ENCODE results near the gene PRR36. TPM values are rescaled to one million over a fixed set of nuclear protein-coding genes. Genes with fewer than 3 reads are reported as not detected.

Gene PRR36
- total RNA-seq, 1 experiment from 2014 or later: 21.9 TPM

GRCh38 chr19:7922836-7923195 is 48.6 kb upstream of the PRR36 start:
- no peak for TF ChIP-seq MXD4 (CRISPR knock-in tag; IDR thresholded peaks at IDR 0.05; ENCODE audit: borderline replicate concordance)
- peaks cover 9% of the 10 kb centered on the region for H3K4me1 Mint-ChIP-seq
- DNase-seq (ENCODE audit: low spot score) (no peak), ATAC-seq (no peak)
- H3K36me3 Mint-ChIP-seq: no peaks in the 10 kb centered on the region
- no peaks in the 10 kb centered on the region for H3K9me3 Mint-ChIP-seq
- ChIA-PET POLR2A (interaction anchor here (1.3 kb wide), 1 partner anchor 65 kb away, joined by 4 read pairs; no protein-coding TSS in a partner anchor), CTCF (interaction anchor here (1.2 to 4.0 kb wide), 6 partner anchors 19 to 79 kb away, joined by 5 to 92 read pairs (median 12); partner anchors contain the start of genes LRRC8E, MAP2K7 and TIMM44)
- no peak overlapping the region for H3K27ac Mint-ChIP-seq
- H3K4me3 Mint-ChIP-seq: no peak overlapping the region
- H3K27me3 Mint-ChIP-seq (ENCODE audit: low read depth): peaks cover 24% of the 10 kb centered on the region

- Mint-ChIP-seq H3K27me3 (ENCODE audit: low read depth) (peaks cover 28% of the 10 kb centered on the region), H3K4me3 (no peak overlapping the region), H3K27ac (no peak overlapping the region), H3K9me3 (no peaks in the 10 kb centered on the region), H3K36me3 (no peaks in the 10 kb centered on the region), H3K4me1 (peaks cover 9% of the 10 kb centered on the region)
- DNase-seq (ENCODE audit: low spot score) (no peak), ATAC-seq (no peak)
- no peak for TF ChIP-seq OVOL2 (CRISPR knock-in tag; IDR thresholded peaks at IDR 0.05; ENCODE audit: borderline replicate concordance)
- no peak for TF ChIP-seq E2F5 (CRISPR knock-in tag; IDR thresholded peaks at IDR 0.05)
- TF ChIP-seq ATF3 (CRISPR knock-in tag; conservative IDR thresholded peaks at IDR 0.05): no peak
- no peak for TF ChIP-seq NFYB (CRISPR knock-in tag; conservative IDR thresholded peaks at IDR 0.05; ENCODE audit: low read depth)
- 0 out of 2 replicates have a peak, but pooled peaks have one; percentile 16 for TF ChIP-seq FOXP1 (CRISPR knock-in tag; IDR thresholded peaks at IDR 0.05; ENCODE audit: borderline replicate concordance)
- ChIA-PET CTCF (interaction anchor here (0.7 to 7.2 kb wide), 11 partner anchors 8 to 80 kb away, joined by 3 to 92 read pairs (median 14); partner anchors contain the start of genes LRRC8E, MAP2K7 and TIMM44), POLR2A (interaction anchor here (0.6 to 1.3 kb wide), 4 partner anchors 47 to 339 kb away, joined by 3 to 4 read pairs (median 4); no protein-coding TSS in a partner anchor)
Observed at GRCh38 chr19:7921967-7922835, 48.0 kb upstream of the PRR36 start.

- H3K27ac Mint-ChIP-seq: 0 out of 2 replicates have a peak overlapping the region, but pooled peaks have one; percentile 71
- CTCF ChIA-PET: interaction anchor here (0.9 to 7.2 kb wide), 16 partner anchors 8 to 240 kb away, joined by 4 to 92 read pairs (median 16); partner anchors contain the start of genes LRRC8E, MAP2K7, TIMM44 and TRAPPC5
- no peak for DNase-seq (ENCODE audit: low spot score)
- H3K4me1 Mint-ChIP-seq: peaks cover 7% of the 10 kb centered on the region
- no peaks in the 10 kb centered on the region for H3K9me3 Mint-ChIP-seq
- H3K36me3 Mint-ChIP-seq: no peaks in the 10 kb centered on the region
- TF ChIP-seq TP53 (CRISPR knock-in tag; IDR thresholded peaks at IDR 0.05) (no peak), PRDM15 (CRISPR knock-in tag; IDR thresholded peaks at IDR 0.05) (peak; percentile 45), CREB1 (CRISPR knock-in tag; IDR thresholded peaks at IDR 0.05) (no peak), ZNF281 (CRISPR knock-in tag; IDR thresholded peaks at IDR 0.05) (no peak), NR2C2 (CRISPR knock-in tag; IDR thresholded peaks at IDR 0.05) (no peak), SMAD3 (CRISPR knock-in tag; IDR thresholded peaks at IDR 0.05; ENCODE audit: borderline replicate concordance) (no peak)
- POLR2A ChIA-PET: interaction anchor here (0.6 to 2.0 kb wide), 7 partner anchors 22 to 340 kb away, joined by 3 to 6 read pairs (median 4); partner anchors contain the start of genes CERS4 and TIMM44
- H3K27me3 Mint-ChIP-seq (ENCODE audit: low read depth): peaks cover 35% of the 10 kb centered on the region
- ATAC-seq: no peak
- peak overlapping the region; percentile 72 for H3K4me3 Mint-ChIP-seq
Observed at GRCh38 chr19:7921302-7921966, 47.2 kb upstream of the PRR36 start.
